Neural cell (in vitro differentiated cells): Measurements from ENCODE around the gene TMEM139. TPM values are rescaled to one million over a fixed set of nuclear protein-coding genes. Genes with fewer than 3 reads are reported as not detected.

Source experiments
- H2AFZ ChIP-seq: fragments of 200-600, 300-800 bp; sonication (generic), shearing (Covaris generic); 2 replicates; pipeline ENCODE4 v1.6.0; 2014; ENCODE audit warnings: low read depth, mild to moderate bottlenecking, antibody characterized with exemption, low read length, moderate library complexity
- H3F3A ChIP-seq: fragments of 200-600 bp; shearing (Covaris generic); 2 replicates; pipeline ENCODE4 v1.6.1; 2016; ENCODE audit warnings: mild to moderate bottlenecking, moderate library complexity, mixed read lengths, antibody characterized with exemption, low read length; ENCODE audit not compliant: insufficient read depth, poor library complexity, severe bottlenecking
- H3K27ac ChIP-seq: fragments of 200-600, 300-800 bp; sonication (generic), shearing (Covaris generic); 2 replicates; pipeline ENCODE4 v1.5.1; 2014; ENCODE audit warnings: mild to moderate bottlenecking, low read length, moderate library complexity
- H3K27me3 ChIP-seq: fragments of 300-800, 200-600 bp; sonication (generic), shearing (Covaris generic); 2 replicates; pipeline ENCODE4 v1.6.0; 2014; ENCODE audit warnings: mild to moderate bottlenecking, low read depth, low read length, moderate library complexity; ENCODE audit not compliant: insufficient read depth
- H3K36me3 ChIP-seq: fragments of 300-800, 200-600 bp; sonication (generic), shearing (Covaris generic); 2 replicates; pipeline ENCODE4 v1.5.1; 2014; ENCODE audit warnings: mild to moderate bottlenecking, antibody characterized with exemption, low read length, moderate library complexity; ENCODE audit not compliant: insufficient read depth
- H3K4me2 ChIP-seq: fragments of 300-800, 200-600 bp; sonication (generic), shearing (Covaris generic); 2 replicates; pipeline ENCODE4 v1.6.0; 2014; ENCODE audit warnings: mild to moderate bottlenecking, low read length
- H3K4me3 ChIP-seq: fragments of 300-800, 200-600 bp; sonication (generic), shearing (Covaris generic); 2 replicates; pipeline ENCODE4 v1.5.1; 2014; ENCODE audit warnings: mild to moderate bottlenecking, low read length, moderate library complexity
- H3K79me2 ChIP-seq: fragments of 200-600 bp; shearing (Covaris generic); replicated peaks from 2 replicates; pipeline ENCODE4 v1.6.0; 2014; ENCODE audit warnings: mild to moderate bottlenecking, low read length, moderate library complexity; ENCODE audit not compliant: insufficient read depth
- H3K9ac ChIP-seq: fragments of 300-800, 200-600 bp; sonication (generic), shearing (Covaris generic); 2 replicates; pipeline ENCODE4 v1.6.1; 2016; ENCODE audit warnings: mild to moderate bottlenecking, low read length, mixed read lengths
- H3K9me2 ChIP-seq: fragments of 200-600 bp; shearing (Covaris generic); 2 replicates; pipeline ENCODE4 v1.6.1; 2016; ENCODE audit warnings: mild to moderate bottlenecking, low read length, mixed read lengths; ENCODE audit not compliant: insufficient read depth
- H3K9me3 ChIP-seq: fragments of 200-600, 300-800 bp; sonication (generic), shearing (Covaris generic); 2 replicates; pipeline ENCODE4 v1.6.1; 2016; ENCODE audit warnings: mild to moderate bottlenecking, mixed run types, low read length, moderate library complexity, mixed read lengths
- H4K20me1 ChIP-seq: fragments of 200-600 bp; shearing (Covaris generic); 2 replicates; pipeline ENCODE4 v1.6.1; 2016; ENCODE audit warnings: mild to moderate bottlenecking, mixed run types; ENCODE audit not compliant: insufficient read depth
- EP300 ChIP-seq: fragments of 450-650 bp; conservative IDR thresholded peaks from 2 replicates; pipeline ENCODE4 v1.6.1; 2014; ENCODE audit warnings: antibody characterized with exemption, mild to moderate bottlenecking, moderate library complexity; ENCODE audit not compliant: poor library complexity, severe bottlenecking
- EZH2 ChIP-seq: fragments of 200-600, 300-800 bp; shearing (Covaris generic), sonication (generic); IDR thresholded peaks from 2 replicates; pipeline ENCODE4 v1.6.1; 2014; ENCODE audit warnings: antibody characterized with exemption, low read length, borderline replicate concordance, mild to moderate bottlenecking; ENCODE audit not compliant: insufficient read depth, poor library complexity, severe bottlenecking
- MXI1 ChIP-seq: fragments of 450-650 bp; conservative IDR thresholded peaks from 2 replicates; pipeline ENCODE4 v1.6.1; 2014; ENCODE audit warnings: antibody characterized with exemption, mild to moderate bottlenecking; ENCODE audit not compliant: poor library complexity, severe bottlenecking
- POLR2AphosphoS5 ChIP-seq: IDR thresholded peaks from 2 replicates; pipeline ENCODE4 v1.6.1; 2012
- RAD21 ChIP-seq: fragments of 450-650 bp; conservative IDR thresholded peaks from 2 replicates; pipeline ENCODE4 v1.6.1; 2014; ENCODE audit warnings: antibody characterized with exemption, mild to moderate bottlenecking, moderate library complexity
- REST ChIP-seq: IDR thresholded peaks from 2 replicates; pipeline ENCODE4 v1.6.1; 2012; ENCODE audit warnings: borderline replicate concordance
- SMC3 ChIP-seq: fragments of 450-650 bp; conservative IDR thresholded peaks from 2 replicates; pipeline ENCODE4 v1.6.1; 2014; ENCODE audit warnings: antibody characterized with exemption, mild to moderate bottlenecking, moderate library complexity; ENCODE audit not compliant: poor library complexity
- TAF1 ChIP-seq: IDR thresholded peaks from 2 replicates; pipeline ENCODE4 v1.6.1; 2012; ENCODE audit warnings: low read depth
- polyA plus RNA-seq: library from polyadenylated mRNA; depleted of rRNA; stranded (reverse); fragments of >200 nt; gene quantifications from 2 replicates; pipeline ENCODE4 v1.2.3, GENCODE V29; 2014
- TF ChIP-seq, protein P1 (sequence below): fragments of 450-650 bp; IDR thresholded peaks from 2 replicates; pipeline ENCODE4 v1.5.1; 2014; ENCODE audit warnings: antibody characterized with exemption, mild to moderate bottlenecking, moderate library complexity; ENCODE audit not compliant: poor library complexity, severe bottlenecking

Gene TMEM139
- polyA plus RNA-seq, 1 donor from 2014 or later = not detected

DNA sequence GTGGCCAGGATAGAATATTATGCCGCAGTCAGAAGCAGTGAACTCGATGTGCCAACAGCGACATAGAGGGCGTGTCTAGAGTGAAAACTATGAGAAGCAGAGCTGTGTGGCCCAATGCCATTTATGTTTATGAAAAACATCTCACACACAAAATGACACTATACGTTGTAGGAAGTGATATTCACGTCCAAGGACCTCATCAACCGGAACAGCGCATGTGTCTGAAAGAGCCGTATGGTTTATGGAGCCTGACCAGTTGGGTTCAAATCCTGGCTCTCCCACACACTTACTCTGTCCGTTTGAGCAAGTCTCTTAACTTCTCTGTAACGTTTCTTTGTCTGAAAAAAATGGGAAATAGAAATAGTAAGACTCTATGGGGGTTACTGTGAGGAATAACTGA, 42.5 kb upstream of the TMEM139 start:
- Histone ChIP-seq H2AFZ (no peak overlapping the region), H4K20me1 (no peaks in the 10 kb centered on the region), H3K79me2 (no peaks in the 10 kb centered on the region), H3K36me3 (no peaks in the 10 kb centered on the region), H3F3A (no peaks in the 10 kb centered on the region), H3K9me2 (no peaks in the 10 kb centered on the region), H3K27me3 (no peaks in the 10 kb centered on the region), H3K4me2 (no peak overlapping the region), H3K9ac (no peak overlapping the region), H3K27ac (no peak overlapping the region), H3K4me3 (no peak overlapping the region), H3K9me3 (no peaks in the 10 kb centered on the region)
- no peak for TF ChIP-seq TAF1
- TF ChIP-seq MXI1 = no peak
- TF ChIP-seq, protein P1, sequence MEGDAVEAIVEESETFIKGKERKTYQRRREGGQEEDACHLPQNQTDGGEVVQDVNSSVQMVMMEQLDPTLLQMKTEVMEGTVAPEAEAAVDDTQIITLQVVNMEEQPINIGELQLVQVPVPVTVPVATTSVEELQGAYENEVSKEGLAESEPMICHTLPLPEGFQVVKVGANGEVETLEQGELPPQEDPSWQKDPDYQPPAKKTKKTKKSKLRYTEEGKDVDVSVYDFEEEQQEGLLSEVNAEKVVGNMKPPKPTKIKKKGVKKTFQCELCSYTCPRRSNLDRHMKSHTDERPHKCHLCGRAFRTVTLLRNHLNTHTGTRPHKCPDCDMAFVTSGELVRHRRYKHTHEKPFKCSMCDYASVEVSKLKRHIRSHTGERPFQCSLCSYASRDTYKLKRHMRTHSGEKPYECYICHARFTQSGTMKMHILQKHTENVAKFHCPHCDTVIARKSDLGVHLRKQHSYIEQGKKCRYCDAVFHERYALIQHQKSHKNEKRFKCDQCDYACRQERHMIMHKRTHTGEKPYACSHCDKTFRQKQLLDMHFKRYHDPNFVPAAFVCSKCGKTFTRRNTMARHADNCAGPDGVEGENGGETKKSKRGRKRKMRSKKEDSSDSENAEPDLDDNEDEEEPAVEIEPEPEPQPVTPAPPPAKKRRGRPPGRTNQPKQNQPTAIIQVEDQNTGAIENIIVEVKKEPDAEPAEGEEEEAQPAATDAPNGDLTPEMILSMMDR = no peak
- TF ChIP-seq EP300 = no peak
- no peak for TF ChIP-seq SMC3
- no peak for TF ChIP-seq REST
- no peak for TF ChIP-seq POLR2AphosphoS5
- no peak for TF ChIP-seq RAD21
- no peak for TF ChIP-seq EZH2

- Histone ChIP-seq H4K20me1 (no peaks in the 10 kb centered on the region), H3K27ac (no peak overlapping the region), H3K4me2 (no peak overlapping the region), H3K36me3 (no peaks in the 10 kb centered on the region), H3K79me2 (no peaks in the 10 kb centered on the region), H3K27me3 (no peaks in the 10 kb centered on the region), H2AFZ (no peak overlapping the region), H3K9me2 (no peaks in the 10 kb centered on the region), H3K4me3 (no peak overlapping the region), H3K9me3 (no peaks in the 10 kb centered on the region), H3K9ac (no peak overlapping the region), H3F3A (no peaks in the 10 kb centered on the region)
- TF ChIP-seq MXI1 (no peak), EZH2 (no peak), POLR2AphosphoS5 (no peak), EP300 (no peak), SMC3 (no peak), TAF1 (no peak), RAD21 (no peak)
- TF ChIP-seq, protein P1 = no peak
Measured at GRCh38 chr7:143243111-143243510, 41.6 kb upstream of the TMEM139 start.
